Gastrocnemius medialis (tissue), 4 donors: Measurements from ENCODE around the gene FGD5.

ENCODE experiments used
- POLR2A ChIP-seq, 2 donors: fragments of 450-650 bp; IDR thresholded peaks; one replicate each; pipeline ENCODE4 v1.6.1; 2017; ENCODE audit warnings: antibody characterized with exemption in 2 of 2, mild to moderate bottlenecking in 2 of 2, moderate library complexity in 2 of 2
- TF ChIP-seq, protein P1 (sequence below), 5 experiments: fragments of 450-650 bp in 3 of 5; fragments of 200-600 bp in 2 of 5; sonication (generic) in 2 of 5; IDR thresholded peaks in 4 of 5; conservative IDR thresholded peaks in 1 of 5; 1 replicate in 4 of 5; 2 replicates in 1 of 5; pipeline ENCODE4 v1.5.1; 2016 to 2019; ENCODE audit warnings: antibody characterized with exemption in 5 of 5, mild to moderate bottlenecking in 3 of 5, moderate library complexity in 3 of 5

DNA sequence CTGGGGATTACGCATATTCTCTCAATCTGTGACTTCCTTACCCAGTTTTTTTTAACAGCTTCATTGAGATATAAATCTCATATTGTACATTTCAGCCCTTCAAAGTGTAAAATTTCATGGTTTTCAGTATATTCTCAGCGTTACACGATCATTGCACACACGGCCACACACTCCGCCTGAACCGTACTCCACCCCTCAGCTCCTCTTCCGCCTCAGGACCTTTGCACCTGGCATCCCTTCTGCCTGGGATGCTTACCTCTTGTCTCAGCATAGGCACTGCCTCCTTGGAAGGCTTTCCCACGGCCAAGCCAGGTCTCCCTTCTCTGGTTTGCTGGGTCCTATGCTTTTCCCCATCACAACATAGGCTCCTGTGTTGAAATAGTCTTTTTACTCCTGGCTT lies 71.2 kb downstream of the FGD5 start:
- TF ChIP-seq, protein P1, sequence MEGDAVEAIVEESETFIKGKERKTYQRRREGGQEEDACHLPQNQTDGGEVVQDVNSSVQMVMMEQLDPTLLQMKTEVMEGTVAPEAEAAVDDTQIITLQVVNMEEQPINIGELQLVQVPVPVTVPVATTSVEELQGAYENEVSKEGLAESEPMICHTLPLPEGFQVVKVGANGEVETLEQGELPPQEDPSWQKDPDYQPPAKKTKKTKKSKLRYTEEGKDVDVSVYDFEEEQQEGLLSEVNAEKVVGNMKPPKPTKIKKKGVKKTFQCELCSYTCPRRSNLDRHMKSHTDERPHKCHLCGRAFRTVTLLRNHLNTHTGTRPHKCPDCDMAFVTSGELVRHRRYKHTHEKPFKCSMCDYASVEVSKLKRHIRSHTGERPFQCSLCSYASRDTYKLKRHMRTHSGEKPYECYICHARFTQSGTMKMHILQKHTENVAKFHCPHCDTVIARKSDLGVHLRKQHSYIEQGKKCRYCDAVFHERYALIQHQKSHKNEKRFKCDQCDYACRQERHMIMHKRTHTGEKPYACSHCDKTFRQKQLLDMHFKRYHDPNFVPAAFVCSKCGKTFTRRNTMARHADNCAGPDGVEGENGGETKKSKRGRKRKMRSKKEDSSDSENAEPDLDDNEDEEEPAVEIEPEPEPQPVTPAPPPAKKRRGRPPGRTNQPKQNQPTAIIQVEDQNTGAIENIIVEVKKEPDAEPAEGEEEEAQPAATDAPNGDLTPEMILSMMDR (IDR thresholded peaks at IDR 0.05 in 4 of 5, conservative IDR thresholded peaks at IDR 0.05 in 1 of 5), result no peak
- TF ChIP-seq POLR2A (IDR thresholded peaks at IDR 0.05), result no peak
